Stimulated activated CD4-positive, alpha-beta T cell treated with anti-CD3 and anti-CD28 coated beads, Interleukin-1b, Interleukin-23, amount 100 ng/mL, for 4 hours (primary cell): Measurements from ENCODE around the gene CAPZB.
A peak's percentile ranks its signal among the peaks of the same experiment; 100 is the strongest.

Experiments
- DNase-seq, 2 donors: peaks; one replicate each; pipeline ENCODE4 v3.0.0-alpha.2; 2020; ENCODE audit warnings: low read depth in 2 of 2

Gene CAPZB

DNA sequence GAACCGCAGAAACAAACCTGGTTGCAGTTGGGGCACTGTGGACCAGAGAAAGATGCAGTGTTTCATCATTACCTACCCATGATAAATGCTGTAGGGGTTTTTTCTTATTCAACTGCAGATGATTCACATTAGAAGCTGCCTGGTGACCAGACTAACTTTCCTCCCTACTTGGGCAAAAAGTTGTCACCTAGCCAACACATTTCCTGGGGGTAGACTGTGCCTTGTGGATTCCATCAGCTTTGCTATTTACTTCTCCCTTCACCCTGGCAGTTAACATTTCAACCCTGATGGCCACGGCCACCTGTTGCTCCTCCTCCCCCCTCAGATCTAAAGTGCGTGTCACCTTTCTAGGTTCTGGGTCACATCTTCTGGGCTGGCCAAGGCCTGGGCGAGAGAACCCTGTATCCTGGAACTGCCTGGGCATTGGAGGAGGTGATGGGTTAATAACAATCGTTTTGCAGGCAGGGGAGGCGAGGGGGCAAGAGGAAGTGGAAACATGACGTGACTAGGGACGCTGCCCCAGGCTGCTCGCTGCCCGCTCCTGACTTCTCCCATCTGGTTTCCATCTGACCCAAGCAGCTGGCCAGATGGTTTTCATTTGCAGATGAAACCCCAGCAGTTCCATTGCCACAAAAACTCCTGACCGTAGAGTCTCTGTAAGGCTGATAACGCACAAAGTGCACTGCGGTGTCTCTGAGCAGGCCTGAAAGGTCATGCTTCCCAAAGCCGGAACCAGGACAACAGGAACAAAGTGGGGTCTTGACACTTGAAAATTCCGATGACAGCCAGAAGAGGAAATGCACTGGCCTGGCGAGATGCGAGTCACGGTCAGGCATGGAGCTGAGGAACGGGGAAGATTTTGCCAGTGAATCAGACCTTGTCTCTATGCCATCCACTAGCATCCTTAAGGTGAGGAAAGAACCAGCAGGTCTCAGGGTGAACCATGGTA is 36.6 kb downstream of the CAPZB start:
- peak in 1 of 2 donors; percentile 21 for DNase-seq

DNA sequence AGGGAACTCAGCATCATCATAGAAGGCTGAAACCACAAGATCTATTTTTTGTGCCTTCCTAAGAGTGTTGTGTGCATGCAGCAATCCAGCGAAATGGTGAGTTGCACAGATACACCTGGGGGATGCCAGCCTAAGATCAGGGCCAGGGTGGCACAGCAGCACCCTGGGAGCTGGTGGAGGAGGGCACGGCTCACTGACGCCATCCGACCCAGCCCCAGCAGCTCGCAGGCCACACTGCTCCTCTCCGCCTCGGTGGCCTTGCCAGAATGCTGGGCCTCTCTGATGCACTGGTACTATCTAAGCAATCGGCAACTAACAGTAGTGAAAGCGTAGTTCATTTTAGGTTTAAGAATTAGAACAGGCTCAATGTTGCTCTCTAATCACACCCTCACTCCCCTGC is 37.8 kb downstream of the CAPZB start:
- no peak for DNase-seq

GRCh38 chr1:19445417-19446342 is 39.7 kb downstream of the CAPZB start:
- no peak for DNase-seq

DNA sequence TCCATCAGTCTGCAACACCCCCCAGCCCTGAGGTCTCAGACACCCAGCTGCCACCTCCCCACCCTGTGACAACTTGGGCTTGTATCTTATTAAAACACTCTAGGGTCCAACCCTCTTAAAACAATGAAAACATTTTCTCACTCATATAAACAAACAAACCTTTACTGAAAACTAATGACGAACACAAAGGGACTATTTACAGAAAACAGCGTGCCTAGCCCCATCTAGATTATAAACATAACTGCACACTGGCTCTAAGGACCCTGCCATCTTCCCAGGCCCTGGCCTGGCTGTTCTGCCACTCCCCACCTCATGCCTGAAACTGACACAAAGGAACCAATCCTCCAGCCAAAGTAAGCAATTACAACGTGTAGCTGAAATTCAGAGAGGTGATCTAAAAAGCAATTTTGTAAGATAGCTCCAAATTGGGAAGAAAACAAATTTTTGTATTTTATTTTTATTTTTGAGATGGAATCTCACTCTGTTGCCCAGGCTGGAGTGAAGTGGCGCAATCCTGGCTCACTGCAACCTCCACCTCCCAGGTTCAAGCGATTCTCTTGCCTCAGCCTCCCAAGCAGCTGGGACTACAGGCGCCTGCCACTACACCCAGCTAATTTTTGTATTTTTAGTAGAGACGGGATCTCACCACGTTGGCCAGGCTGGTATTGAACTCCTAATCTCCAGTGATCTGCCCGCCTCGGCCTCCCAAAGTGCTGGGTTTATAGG is 40.9 kb downstream of the CAPZB start:
- no peak for DNase-seq

GRCh38 chr1:19443326-19443725 is 42.0 kb downstream of the CAPZB start:
- DNase-seq, result no peak

DNA sequence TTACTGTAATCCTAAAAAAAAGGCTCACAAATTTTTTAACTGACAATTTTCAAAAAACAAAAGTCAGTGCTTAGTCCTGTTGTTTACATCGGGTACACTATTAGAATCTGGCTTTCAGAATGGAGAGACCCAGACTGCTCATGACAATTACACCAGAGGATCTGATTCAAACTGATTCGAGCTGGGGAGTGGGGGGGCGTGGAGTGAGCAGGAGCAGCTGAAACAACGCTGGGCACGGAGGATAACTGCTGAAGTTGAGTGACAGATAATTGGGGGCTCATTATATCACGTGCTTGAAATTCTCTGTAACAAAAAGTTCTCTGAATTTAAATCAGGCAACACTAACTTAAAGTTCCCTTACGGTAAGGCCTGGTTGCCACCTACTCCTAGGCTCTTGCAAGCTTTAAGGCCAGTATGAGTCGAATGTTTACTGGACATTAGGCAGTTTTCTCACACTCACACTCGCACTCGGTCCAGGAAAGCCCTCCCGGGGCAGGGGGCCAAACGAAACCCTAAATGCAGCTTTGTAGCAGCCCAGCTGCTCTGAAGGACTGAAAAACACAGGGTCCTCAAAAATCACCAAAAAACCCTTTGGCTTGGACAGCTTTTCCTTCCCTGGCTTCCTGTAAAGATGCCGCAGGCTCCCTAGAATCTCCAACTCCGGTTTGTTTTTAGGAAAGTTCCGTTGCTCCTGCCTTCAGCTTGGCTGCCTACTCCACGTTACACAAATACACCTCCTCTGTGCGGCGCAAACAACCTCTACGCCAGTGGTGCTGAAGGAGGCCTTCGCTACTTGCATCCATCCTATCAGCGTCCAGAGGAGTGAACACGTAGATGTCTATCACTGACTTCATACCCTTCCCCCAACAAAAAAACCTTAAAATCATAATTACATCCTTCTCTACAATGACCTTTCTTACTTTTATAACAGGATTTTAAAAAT is 42.9 kb downstream of the CAPZB start:
- DNase-seq, result no peak

DNA sequence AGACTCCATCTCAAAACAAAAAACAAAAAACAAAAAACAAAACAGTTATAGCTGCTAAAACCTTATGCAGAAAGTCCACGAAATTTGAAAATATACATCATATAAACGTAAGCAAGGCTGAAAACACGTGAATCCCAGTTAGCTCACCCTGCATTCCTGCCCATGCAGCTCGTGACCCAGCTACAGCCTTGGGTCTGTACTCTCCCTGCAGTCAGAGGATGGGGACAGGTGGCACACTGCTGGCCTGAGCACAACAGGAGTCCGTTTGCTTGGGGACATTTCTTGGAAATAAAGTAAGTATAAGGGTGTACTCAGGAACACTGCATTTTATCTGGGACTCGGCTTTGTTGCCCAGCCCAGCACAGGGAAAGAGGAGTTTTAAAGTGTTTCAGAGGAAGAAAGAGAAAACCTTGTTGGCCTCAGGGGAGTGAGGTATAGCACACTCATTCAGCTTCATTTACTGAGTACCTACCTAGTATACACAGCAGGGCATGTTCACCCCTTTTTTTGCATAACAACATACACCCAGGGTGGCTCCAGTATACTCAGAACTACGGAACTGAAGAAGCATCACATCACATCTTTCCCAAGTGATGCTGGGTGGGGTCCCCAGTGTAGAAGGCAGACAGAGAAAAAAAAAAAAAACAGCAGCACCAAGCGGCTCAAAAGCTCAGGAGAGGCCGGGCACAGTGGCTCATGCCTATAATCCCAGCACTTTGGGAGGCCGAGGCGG is 44.1 kb downstream of the CAPZB start:
- DNase-seq, result no peak

GRCh38 chr1:19439464-19440171 is 45.7 kb downstream of the CAPZB start:
- peak in 1 of 2 donors; percentile 30 for DNase-seq

GRCh38 chr1:19438516-19439195 is 46.7 kb downstream of the CAPZB start:
- no peak for DNase-seq

GRCh38 chr1:19437891-19438294 is 47.4 kb downstream of the CAPZB start:
- no peak for DNase-seq

- DNase-seq, result no peak
Observed at GRCh38 chr1:19436716-19437476, 48.4 kb downstream of the CAPZB start.

GRCh38 chr1:19435851-19436455 is 49.4 kb downstream of the CAPZB start:
- no peak for DNase-seq

- no peak for DNase-seq
Observed at GRCh38 chr1:19435181-19435580, 50.2 kb downstream of the CAPZB start.

DNA sequence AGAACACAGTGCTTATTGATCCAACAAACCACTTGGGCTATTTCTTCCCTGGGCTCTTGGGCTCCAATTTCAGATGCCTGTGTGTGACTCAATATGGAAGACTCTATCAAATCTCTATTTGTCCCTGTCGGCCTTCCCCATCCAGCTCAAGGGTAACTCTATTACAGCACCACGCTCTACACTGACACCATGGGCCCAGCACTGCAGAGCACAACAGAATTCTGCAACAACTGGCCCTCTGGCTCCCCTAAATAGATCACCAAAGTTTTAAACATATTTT is 51.7 kb downstream of the CAPZB start:
- DNase-seq, result no peak

DNA sequence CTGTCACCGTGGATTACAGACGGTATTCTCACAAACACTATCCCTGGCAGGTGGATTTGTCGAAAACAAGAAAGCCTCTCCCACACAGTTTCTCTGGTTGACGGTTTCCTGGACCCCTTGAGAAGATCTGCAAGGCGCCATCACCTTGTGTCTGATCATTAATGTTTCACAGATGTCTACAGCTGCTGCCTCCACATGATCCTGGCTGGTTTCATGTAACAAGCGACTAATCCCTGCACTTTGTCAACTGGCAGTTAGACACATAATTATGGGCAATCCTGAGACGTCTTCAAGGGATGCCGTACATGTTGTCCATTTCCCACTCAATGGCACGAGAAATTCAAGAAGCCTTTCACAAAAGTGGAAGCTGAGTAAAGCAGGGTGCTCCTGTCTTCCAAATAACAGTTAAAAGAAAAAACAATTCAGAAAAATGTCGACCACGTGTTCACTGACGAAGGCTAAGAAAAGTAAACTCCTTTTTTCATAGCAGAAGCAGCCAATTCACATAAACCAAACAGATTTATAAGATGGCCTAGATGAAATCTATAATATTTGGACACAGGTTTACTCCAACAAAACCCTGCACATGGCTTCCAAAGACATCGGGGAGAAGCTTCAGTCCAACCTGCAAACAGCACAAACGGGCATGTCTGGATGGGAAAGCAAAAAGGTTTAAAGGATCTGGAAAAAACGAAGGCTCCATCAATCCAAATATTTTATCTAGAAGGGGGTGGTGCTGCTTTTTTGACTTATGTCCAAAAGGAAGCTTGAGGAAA is 52.2 kb downstream of the CAPZB start:
- DNase-seq, result no peak

DNA sequence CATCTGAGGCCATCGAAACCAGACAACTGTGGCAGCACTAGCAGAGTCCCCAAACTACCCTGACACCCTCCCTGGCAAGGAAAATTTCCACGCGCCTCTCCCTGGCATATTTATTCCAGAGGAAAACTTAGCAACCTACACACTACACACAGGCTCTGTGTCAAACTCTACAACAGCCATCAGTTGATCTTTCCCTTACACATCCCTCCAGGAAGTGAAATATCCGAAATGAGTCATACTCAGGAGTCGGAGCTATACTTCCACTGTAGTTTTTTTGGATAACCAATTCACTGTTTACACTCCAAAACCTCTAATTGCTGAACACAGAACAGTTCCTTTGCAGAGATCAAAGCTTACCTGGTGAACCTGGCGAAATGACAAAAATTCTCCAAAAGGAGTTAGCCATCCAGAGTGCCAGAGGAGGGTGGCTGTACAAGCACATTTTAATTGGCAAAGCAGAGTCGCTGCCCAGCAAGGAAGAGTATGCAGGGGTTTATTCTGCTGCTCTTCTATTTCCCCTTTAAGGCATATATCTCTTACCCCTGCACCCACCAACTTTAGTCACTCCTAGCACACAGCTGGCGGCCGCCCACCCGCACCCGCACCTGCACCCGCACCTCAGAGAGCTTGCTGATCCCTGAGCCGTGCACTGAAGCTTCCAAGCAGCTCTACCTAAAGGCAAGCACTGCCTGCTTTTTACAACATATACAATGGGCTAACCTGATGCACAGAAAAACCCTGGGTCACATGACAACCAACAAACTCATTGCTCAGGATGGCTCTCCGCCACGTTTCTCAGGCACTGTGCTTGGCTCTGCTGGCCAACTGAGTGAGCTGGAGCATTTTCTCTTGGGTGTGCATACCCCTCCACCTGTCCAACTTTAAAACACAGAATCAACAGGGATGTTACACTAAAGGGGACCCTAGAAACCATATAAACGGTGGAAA is 54.9 kb downstream of the CAPZB start:
- DNase-seq, result no peak
